ENCODE results near the gene GPR75. TPM values are rescaled to one million over a fixed set of nuclear protein-coding genes. Genes with fewer than 3 reads are reported as not detected.

Gene GPR75
- total RNA-seq, 1 experiment from 2014 or later: 5.3 TPM

DNA sequence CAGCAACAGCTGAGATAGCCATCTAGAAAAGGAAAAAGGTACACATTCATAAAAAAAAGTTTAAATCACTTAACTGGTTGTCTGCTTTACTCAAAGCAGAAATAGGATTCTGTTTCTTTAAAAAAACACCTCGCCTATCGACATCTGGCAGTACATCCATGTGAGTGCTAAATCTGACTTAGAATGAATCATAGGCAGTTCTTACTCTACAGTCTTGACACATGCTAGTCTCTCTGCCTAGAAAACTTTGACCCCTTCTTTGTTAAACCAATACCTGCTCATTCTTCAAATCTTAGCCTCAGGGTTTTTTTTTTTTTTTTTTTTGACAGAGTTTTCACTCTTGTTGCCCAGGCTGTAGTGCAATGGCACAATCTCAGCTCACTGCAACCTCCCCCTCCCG is 37.1 kb upstream of the GPR75 start:
- Histone ChIP-seq H3K4me2 (ENCODE audit: insufficient read depth, insufficient read length, low read length) (no peak overlapping the region), H4K91ac (ENCODE audit: insufficient read length, low read depth, low read length) (no peak overlapping the region), H4K8ac (replicated peaks; ENCODE audit: insufficient read length, low read depth, low read length) (no peak overlapping the region), H2BK120ac (ENCODE audit: low read depth, low read length, poor library complexity, severe bottlenecking) (no peak overlapping the region), H3K14ac (ENCODE audit: insufficient read depth, low read length) (no peak overlapping the region), H3K56ac (ENCODE audit: insufficient read length, low read depth, low read length) (no peak overlapping the region), H2AK5ac (ENCODE audit: insufficient read length, low read length) (no peak overlapping the region), H3K4ac (ENCODE audit: low read depth, low read length) (no peak overlapping the region), H3T11ph (ENCODE audit: low read length) (no peak overlapping the region), H3K18ac (ENCODE audit: insufficient read length, low read depth, low read length) (no peak overlapping the region), H2BK20ac (ENCODE audit: low read depth, low read length, poor library complexity, severe bottlenecking) (no peak overlapping the region), H3K79me1 (ENCODE audit: insufficient read depth, low read depth, low read length, poor library complexity, severe bottlenecking) (no peaks in the 10 kb centered on the region), H4K20me1 (ENCODE audit: control insufficient read depth, insufficient read depth, insufficient read length) (no peaks in the 10 kb centered on the region), H2BK15ac (ENCODE audit: low read depth, low read length) (no peak overlapping the region), H4K5ac (ENCODE audit: insufficient read length, low read depth, low read length) (no peak overlapping the region), H3K27ac (ENCODE audit: insufficient read length, low read depth, low read length) (no peak overlapping the region), H3K9me3 (ENCODE audit: control insufficient read depth, low read depth, low read length) (no peaks in the 10 kb centered on the region), H3K23me2 (ENCODE audit: insufficient read length, low read depth, low read length, poor library complexity, severe bottlenecking) (no peaks in the 10 kb centered on the region), H2BK12ac (ENCODE audit: insufficient read length, low read depth, low read length) (no peak overlapping the region), H2BK5ac (ENCODE audit: insufficient read length, low read length) (no peak overlapping the region), H2AFZ (ENCODE audit: low read length) (no peak overlapping the region), H3K9ac (ENCODE audit: extremely low read depth, insufficient read length, low read length) (no peak overlapping the region), H3K4me1 (ENCODE audit: insufficient read depth, low read length) (no peaks in the 10 kb centered on the region), H3K79me2 (ENCODE audit: insufficient read depth, low read length) (no peaks in the 10 kb centered on the region), H3K23ac (ENCODE audit: insufficient read length, low read depth, low read length) (no peak overlapping the region), H3K27me3 (ENCODE audit: insufficient read depth, low read length) (no peaks in the 10 kb centered on the region)
- no peak overlapping the region for H3K27ac Mint-ChIP-seq
- H3K4me3 Mint-ChIP-seq: no peak overlapping the region
- no peak for DNase-seq
- H3K27me3 Mint-ChIP-seq (ENCODE audit: low read depth): no peaks in the 10 kb centered on the region
- no peaks in the 10 kb centered on the region for H3K9me3 Mint-ChIP-seq
- H3K4me1 Mint-ChIP-seq: no peaks in the 10 kb centered on the region
- no CpG with 5 or more reads among the region's 3 CpGs for WGBS (ENCODE audit: extremely low coverage, insufficient read length, low lambda C conversion rate)
- TF ChIP-seq, protein P1, sequence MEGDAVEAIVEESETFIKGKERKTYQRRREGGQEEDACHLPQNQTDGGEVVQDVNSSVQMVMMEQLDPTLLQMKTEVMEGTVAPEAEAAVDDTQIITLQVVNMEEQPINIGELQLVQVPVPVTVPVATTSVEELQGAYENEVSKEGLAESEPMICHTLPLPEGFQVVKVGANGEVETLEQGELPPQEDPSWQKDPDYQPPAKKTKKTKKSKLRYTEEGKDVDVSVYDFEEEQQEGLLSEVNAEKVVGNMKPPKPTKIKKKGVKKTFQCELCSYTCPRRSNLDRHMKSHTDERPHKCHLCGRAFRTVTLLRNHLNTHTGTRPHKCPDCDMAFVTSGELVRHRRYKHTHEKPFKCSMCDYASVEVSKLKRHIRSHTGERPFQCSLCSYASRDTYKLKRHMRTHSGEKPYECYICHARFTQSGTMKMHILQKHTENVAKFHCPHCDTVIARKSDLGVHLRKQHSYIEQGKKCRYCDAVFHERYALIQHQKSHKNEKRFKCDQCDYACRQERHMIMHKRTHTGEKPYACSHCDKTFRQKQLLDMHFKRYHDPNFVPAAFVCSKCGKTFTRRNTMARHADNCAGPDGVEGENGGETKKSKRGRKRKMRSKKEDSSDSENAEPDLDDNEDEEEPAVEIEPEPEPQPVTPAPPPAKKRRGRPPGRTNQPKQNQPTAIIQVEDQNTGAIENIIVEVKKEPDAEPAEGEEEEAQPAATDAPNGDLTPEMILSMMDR (conservative IDR thresholded peaks at IDR 0.05): no peak
- H3K36me3 Mint-ChIP-seq (ENCODE audit: insufficient read depth in 1 of 3, low read depth in 3 of 3): peaks cover 33 to 79% (median 73%) of the 10 kb centered on the region in 3 experiments; a peak in 6 of 7 replicates
